Stimulated activated naive CD4-positive, alpha-beta T cell treated with Interleukin-2 at 50 U/mL for 16 hours (primary cell): ENCODE measurements around the gene ACAD10.
"Not testable (repeated sequence)": the region's sequence is repeated elsewhere in the genome, so short reads cannot be mapped to it uniquely, and the experiment has no call there.

ENCODE experiments used
- DNase-seq: peaks from one replicate; lab custom pipeline; 2025; lab: John Stamatoyannopoulos, UW

The ACAD10 gene

DNA sequence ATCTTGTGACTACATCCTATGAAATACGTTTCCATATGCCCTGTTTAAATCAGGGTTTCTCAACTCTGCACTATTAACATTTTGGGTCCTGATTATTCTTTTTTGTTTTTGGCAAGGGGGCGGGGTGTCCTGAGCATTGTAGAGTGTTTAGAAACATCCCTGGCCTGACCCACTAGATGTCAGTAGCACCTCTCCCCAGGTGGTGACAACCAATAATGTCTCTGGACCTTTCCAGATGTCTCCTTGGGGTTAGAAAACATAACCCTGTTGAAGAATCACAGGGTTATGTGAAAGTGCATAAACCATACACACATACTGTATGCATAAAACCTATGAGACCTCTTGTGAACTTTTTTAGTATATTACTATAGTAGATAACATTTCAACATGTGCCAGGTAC, 1.4 kb downstream of the ACAD10 start:
- DNase-seq, result no peak

DNA sequence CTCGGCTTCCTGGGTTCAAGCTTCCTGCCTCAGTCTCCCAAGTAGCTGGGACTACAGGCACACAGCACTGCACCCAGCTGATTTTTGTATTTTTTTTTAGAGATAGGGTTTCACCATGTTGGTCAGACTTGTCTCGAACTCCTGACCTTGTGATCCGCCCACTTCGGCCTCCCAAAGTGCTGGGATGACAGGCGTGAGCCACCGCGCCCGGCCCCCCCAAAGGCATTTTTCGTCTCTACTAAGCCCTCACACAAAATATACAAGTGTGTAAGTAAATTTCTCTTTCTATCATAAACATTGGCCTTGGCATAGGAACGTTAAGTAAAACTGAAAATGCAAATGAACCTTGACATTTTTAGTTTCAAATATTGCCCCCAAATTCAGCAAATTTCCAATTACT, 2.1 kb downstream of the ACAD10 start:
- no peak for DNase-seq

DNA sequence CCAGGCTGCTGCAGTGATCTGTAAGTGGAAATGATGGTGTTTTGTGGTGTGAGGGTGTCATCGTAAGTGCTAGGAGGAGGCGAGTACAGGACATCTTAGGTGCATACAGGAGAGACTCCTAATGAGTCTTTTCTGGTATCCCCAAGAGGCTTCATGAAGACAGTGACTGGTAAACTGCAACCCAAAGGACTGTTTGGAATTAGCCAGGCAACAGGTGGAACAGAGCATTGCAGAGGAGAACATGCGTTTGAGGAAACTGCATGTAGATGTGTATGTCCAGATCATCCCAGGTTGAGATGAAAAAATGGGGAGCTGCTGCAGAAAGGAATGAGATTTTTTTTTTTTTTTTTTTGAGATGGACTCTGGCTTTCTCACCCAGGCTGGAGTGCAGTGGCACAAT, 5.4 kb downstream of the ACAD10 start:
- no peak for DNase-seq

DNA sequence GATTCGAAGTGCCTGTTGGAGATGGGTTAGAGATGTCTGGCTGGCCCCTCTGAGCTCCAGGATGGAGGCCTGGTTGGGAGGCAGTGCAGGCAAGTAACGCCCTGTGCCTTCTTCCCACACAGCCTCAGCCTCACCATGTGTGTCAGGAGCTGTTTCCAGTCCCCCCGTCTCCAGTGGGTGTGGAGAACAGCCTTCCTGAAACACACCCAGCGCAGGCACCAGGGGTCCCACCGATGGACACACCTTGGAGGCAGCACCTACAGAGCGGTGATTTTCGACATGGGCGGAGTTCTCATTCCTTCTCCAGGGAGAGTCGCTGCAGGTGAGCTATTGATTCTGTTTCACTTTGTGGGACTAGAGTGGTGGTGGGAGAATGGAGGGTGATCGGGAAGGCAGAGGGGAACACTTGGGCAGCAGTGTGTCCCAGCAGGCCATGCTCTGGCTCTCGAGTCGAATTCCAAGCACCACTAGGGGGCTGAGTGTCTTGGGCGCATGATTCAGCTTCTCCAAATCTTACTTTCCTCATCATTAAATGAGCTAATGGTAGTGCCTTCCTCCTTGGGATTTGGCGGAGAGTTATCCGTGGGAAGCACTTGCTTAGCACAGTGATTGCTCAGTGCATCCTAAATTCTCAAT, 6.8 kb downstream of the ACAD10 start:
- DNase-seq, result no peak

DNA sequence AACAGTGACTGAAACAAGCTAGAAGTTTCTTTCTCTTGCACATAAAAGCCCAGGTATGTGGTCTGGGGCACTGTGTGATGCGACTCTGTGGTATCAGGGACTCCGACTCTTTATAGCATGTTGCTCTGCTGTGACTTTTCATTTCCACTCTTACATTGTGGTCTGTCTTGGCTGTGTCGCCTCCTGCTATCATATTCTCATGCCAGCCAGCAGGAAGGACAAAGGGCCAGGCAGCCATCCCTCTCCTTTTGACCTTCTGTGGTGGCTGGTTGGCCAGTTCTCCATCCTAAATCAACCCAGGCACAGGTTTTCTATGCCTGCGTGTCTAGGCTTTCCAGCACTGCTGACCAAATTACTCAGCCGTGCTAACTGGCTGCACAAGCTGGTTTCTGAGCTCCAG, 8.0 kb downstream of the ACAD10 start:
- DNase-seq, result no peak

DNA sequence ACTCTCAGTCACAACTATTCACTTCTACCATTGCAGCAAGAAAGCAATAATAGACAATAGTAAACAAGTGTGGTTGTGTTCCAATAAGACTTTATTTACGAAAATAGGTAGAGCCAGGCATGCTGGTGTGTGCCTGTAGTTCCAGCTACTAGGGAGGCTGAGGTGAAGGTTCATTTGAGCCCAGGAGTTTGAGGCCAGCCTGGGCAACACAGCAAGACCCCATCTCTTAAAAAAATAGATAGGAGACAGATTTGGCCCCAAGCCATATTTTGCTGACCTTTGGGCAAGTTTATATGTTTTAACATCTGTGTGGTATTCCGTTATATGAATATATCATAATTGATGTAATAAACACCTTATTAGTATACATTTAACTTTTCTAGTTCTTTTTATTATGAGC, 14.1 kb downstream of the ACAD10 start:
- DNase-seq, result no peak

DNA sequence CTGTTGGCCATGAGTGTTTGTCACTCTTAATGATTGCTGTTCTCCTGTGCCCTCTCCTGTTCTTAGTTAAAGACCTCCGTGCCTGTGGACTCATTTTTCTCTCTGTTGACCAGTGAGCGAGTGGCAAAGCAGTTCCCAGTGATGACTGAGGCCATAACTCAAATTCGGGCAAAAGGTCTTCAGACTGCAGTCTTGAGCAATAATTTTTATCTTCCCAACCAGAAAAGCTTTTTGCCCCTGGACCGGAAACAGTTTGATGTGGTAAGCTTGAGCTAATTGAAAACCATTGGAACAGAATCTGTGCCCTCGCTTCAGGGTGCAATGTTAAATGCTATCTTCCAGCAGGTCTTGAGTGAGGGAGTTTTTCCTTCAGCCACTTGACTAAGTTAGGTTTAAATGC, 19.8 kb downstream of the ACAD10 start:
- no peak for DNase-seq

DNA sequence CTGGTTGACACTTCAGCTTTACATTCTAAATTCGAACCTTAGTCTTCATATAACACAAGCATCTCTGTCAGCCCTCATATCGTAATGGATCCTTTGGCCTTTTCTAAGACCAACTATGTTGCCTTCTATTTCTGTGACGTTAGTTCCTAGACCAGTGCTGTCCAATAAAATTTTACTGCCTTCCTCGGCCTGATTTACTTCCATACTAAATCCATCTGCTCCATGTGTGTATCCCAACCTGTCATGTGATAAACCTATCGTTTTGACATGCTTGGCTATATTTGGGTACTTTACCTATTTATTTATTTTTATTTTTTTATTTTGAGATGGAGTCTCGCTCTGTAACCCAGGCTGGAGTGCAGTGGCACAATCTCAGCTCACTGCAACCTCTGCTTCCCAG, 20.3 kb downstream of the ACAD10 start:
- DNase-seq, result no peak

DNA sequence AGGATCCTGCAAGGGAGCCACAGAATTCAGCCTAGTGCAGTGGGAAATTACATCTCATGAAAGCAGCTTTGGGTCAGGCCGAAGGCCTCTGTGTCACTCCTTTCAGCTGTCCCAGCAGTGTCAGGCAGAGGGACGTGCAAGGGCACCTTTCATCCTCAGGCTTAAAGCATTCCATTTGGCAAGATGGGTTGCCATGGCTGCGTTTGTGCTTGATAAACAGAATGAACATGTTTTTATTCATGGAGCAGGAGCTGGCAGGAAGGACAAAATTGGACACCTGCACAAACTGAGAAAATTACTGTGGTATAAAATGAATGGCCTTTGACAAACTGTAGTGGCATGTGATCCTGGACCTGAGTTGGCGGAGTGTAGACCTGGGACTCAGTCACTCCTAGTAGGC, 29.4 kb downstream of the ACAD10 start:
- DNase-seq, result no peak

DNA sequence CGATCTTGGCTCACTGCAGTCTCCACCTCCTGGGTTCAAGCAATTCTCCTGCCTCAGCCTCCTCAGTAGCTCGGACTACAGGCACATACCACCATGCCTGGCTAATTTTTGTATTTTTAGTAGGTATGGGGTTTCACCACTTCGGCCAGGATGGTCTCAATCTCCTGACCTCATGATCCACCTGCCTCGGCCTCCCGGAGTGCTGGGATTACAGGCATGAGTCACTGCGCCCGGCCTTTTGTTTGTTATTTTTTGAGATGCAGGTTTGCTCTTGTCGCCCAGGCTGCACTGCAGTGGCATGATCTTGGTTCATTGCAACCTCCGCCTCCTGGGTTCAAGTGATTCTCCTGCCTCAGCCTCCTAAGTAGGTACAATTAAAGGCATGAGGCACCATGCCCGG, 33.5 kb downstream of the ACAD10 start:
- not testable (repeated sequence) for DNase-seq

DNA sequence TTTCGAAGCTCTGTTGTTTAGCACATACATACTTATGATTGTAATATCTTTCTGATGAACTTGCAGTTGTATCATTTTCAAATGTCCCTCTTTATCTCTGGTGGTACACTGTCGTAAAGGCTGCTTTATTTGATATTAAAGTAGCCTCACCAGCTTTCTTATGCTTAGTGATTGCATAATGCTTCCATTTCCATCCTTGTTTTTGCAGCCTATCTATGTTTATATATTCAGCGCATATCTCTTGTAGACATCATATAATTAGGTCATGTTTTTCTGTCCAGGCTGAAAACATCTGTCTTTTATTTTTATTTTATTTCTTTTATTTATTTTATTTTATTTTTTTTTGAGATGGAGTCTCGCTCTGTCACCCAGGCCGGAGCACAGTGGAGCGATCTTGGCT, 34.6 kb downstream of the ACAD10 start:
- no peak for DNase-seq

DNA sequence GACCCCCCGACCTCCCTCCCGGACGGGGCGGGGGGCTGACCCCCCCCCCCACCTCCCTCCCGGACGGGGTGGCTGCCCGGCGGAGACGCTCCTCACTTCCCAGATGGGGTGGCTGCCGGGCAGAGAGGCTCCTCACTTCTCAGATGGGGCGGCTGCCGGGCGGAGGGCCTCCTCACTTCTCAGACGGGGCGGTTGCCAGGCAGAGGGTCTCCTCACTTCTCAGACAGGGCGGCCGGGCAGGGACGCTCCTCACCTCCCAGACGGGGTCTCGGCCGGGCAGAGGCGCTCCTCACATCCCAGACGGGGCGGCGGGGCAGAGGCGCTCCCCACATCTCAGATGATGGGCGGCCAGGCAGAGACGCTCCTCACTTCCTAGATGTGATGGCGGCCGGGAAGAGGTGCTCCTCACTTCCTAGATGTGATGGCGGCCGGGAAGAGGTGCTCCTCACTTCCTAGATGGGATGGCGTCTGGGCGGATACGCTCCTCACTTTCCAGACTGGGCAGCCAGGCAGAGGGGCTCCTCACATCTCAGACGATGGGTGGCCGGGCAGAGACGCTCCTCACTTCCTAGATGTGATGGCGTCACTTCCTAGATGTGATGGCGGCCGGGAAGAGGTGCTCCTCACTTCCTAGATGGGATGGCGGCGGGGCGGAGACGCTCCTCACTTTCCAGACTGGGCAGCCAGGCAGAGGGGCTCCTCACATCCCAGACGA, 38.0 kb downstream of the ACAD10 start:
- DNase-seq, result not testable (repeated sequence)

DNA sequence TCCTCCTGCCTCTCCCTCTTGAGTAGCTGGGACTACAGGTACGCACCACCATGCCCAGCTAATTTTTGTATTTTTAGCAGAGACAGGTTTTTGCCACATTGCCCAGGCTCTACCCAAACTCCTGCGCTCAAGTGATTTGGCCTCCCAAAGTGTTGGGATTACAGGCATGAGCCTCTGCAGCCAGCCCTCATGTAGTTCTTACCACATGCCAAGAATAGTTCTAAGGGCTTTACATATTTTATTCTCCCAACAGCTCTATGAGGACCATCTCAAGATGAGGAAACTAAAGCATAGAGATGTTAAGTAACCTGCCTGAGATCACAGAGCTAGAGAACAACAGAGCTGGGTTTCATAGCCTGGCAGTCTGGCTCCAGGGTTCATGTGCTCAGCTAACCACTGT, 42.9 kb downstream of the ACAD10 start:
- DNase-seq, result no peak

DNA sequence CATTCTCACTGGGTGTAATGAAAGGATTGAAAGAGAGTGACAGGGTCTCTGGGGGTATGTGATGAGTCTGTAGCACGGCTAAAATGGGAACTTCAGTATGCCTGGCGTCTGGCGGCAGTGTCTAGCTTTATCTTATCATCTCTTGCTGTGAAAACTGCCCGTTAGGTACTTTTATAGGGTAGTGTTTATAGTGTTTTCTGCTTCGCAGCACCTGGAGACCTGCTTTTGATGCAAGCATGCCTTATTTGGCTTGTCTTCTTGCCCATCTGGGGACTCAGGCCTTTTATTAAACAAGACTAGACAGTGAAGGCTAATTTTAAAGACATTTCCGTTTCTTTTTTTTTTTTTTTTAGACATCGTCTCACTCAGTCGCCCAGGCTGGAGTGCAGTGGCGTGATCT, 44.6 kb downstream of the ACAD10 start:
- DNase-seq, result no peak

DNA sequence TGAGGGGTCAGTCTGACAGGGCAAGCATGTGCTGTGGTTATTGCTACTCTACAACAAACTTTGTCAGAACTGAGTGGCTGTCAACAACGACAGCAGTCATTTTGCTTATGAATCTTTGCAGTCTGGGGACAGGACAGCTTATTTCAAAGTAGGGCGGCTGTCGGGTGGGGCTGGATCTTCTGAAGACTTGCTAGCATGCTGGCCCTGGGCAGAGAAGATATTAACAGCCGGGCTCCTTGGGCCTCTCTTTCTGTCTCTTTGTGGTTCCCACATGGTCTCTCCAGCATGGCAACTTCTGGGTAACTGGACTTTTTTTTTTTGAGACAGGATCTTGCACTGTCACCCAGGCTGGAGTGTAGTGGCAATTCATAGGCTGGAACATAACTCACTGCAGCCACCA, 46.9 kb downstream of the ACAD10 start:
- no peak for DNase-seq

DNA sequence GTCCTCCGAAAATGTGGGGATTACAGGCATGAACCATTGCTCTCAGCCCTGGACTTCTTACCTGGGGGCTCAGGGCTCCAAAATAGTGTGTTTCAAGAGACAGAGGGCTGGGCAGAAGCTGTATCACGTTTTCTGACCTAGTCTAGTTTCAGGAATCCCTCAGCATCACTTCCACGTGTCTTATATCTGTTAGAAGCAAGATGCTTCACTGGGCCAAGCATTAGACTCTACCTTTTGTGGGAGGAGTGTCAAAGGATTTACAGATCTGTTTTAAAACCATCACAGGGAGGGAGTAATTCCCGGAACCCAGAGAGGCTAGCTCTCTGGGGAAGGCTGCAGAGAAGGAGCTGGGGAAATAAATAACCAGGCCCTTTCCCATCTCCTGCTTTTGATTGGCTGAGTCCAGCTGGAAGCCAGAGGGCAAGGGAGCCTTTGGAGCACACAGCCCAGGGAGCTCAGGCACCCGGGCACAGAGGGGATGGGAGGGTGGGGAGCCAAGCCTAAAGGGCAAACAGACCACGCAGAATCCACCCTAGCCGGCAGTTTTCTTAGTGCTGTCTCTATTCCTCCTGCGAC, 47.6 kb downstream of the ACAD10 start:
- no peak for DNase-seq

DNA sequence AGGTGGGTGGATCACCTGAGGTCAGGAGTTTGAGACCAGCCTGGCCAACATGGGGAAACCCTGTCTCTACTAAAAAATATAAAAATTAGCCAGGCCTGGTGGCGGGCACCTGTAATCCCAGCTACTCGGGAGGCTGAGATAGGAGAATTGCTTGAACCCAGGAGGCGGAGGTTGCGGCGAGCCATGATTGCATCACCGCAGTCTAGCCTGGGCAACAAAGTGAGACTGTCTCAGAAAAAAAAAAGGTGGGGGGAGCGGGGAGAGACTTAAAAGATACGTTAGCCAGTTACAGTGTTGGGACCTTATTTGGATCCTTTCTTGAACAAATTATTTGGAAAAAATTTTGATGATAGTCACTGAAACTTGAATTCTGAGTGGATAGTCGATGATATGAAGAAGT, 53.7 kb downstream of the ACAD10 start:
- DNase-seq, result not testable (repeated sequence)

DNA sequence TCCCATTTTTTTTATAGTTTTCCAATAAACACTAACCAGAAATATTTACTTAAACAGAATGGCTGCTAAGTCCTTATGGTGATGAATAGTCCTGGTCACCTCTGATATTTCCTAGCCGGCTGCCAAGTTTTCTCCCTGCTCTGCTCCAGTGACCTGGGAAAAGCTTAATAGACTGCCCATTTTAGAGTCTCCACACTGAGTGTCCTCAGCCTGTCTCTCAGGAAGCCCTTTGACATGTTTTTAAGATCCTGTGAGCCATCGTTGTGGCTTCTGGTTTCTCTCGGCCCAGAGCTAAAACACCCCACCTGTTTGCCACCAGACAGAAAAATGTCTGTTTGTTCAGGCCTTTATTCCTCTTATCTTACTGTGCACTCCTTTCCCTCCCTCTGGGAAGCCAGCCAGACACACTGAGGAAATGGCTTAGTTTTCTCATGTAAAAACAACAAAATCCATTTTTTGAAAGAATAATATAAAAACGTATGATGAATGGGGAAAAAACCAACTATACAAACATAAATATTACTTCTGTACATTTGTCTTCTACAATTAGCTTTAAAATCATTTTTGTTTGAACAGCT, 55.5 kb downstream of the ACAD10 start:
- no peak for DNase-seq

DNA sequence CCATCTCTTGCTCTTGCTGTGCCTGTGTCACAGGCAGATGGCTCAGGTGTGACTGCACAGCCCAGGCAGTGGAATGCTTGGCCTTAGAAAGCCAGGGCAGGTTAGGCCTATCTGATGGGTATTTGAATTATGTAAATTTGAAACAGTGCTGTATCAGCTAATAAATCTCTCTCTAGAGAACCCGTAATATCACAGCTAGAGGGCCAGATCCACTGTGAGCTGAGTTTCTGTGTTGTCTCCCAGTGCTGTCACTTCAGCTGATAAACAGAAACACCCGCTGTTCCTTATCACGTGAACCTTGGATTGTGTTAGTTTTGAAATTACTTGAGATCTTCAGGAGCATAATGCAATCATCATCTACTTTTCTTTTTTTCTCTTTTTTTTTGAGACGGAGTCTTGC, 59.4 kb downstream of the ACAD10 start:
- DNase-seq, result no peak

DNA sequence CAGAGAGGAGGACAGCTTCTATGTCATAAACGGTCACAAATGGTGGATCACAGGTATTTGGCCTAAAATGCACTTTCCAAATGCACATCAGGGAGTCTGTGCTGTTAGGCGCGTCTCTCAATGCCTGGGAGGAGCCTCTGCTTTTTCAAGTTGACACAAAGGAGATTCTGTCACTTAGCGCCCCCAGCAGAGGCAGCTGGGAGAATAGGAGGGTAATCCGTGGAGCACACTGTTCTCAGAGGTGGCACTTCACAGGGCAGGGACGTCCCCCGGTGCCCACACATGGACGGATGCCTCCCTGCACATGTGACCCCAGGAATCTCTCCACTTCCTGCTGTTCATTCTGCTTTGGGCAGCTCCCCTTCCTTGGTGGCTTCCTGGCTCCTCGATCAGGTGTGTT, 61.5 kb downstream of the ACAD10 start:
- no peak for DNase-seq

DNA sequence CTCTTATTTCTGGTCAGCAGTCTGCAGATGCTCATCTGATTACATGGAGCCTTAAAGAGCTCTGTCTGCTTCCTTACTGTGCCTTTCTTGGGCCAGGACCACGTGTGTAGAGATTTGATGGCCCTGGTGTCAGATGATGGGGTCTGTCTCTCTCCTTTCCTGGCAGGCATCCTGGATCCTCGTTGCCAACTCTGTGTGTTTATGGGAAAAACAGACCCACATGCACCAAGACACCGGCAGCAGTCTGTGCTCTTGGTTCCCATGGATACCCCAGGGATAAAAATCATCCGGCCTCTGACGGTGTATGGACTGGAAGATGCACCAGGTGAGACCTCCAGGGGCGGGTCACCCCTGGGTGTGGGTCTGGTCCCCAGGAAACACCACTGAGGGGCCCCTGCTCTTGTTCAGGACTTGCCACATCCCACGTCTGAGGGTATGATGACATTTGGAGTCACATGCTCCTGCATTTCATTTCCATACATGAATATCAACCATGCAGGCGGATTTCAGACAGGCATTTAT, 62.4 kb downstream of the ACAD10 start:
- no peak for DNase-seq

DNA sequence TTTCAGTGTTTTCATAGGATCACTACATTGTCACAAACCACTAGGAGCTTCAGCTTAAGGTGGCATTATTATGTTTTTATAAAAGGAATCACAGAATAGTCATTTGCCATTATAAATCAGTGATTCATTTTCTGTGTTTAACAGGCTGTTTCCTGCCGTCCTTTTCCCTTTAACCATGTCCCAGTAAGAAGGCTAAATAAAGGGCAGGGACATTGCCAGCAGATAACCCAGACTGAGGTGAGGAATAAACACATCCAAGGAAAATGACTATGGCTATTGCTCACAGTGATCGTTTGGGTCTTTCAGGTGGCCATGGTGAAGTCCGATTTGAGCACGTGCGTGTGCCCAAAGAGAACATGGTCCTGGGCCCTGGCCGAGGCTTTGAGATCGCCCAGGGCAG, 63.0 kb downstream of the ACAD10 start:
- DNase-seq, result no peak

DNA sequence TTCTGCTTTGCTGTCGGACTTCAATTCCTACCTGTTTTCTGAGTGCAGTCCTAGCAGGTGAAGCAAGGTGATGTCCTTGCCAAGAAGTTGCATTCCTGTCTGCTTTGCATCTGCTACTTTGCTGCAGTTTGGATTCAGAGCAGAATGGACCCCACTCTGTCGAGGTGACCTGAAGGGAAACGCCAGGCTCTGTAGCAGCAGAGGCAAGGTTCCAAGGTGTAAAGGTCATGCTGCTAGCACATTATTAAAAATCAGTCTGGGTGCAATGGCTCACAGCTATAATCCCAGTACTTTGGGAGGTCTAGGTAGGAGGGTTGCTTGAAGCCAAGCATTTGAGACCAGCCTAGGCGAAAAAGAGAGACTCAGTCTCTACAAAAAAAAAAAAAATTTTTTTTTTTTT, 63.5 kb downstream of the ACAD10 start:
- no peak for DNase-seq
